ENCODE data around the gene TBL1XR1.
"Not testable (repeated sequence)": the region's sequence is repeated elsewhere in the genome, so short reads cannot be mapped to it uniquely, and the experiment has no call there.

TBL1XR1 gene

GRCh38 chr3:177181418-177181817 lies 15.9 kb downstream of the TBL1XR1 start:
- DNase-seq (ENCODE audit: low spot score) = no peak

- no peak for DNase-seq (ENCODE audit: low spot score)
Measured at GRCh38 chr3:177180506-177180905, 16.8 kb downstream of the TBL1XR1 start.

GRCh38 chr3:177179281-177180067 lies 17.8 kb downstream of the TBL1XR1 start:
- DNase-seq (ENCODE audit: low spot score) = no peak

- no peak for DNase-seq (ENCODE audit: low spot score)
Measured at GRCh38 chr3:177177749-177178221, 19.5 kb downstream of the TBL1XR1 start.

- DNase-seq (ENCODE audit: low spot score) = peak; percentile 44
Measured at GRCh38 chr3:177174607-177175170, 22.6 kb downstream of the TBL1XR1 start.

- DNase-seq (ENCODE audit: low spot score) = no peak
Measured at GRCh38 chr3:177169936-177170722, 27.2 kb downstream of the TBL1XR1 start.

- no peak for DNase-seq (ENCODE audit: low spot score)
Measured at GRCh38 chr3:177168431-177168830, 28.9 kb downstream of the TBL1XR1 start.

- no peak for DNase-seq (ENCODE audit: low spot score)
Measured at GRCh38 chr3:177162742-177163141, 34.5 kb downstream of the TBL1XR1 start.

GRCh38 chr3:177161603-177162002 lies 35.7 kb downstream of the TBL1XR1 start:
- DNase-seq (ENCODE audit: low spot score) = not testable (repeated sequence)

GRCh38 chr3:177158461-177158860 lies 38.8 kb downstream of the TBL1XR1 start:
- no peak for DNase-seq (ENCODE audit: low spot score)

GRCh38 chr3:177157492-177157891 lies 39.8 kb downstream of the TBL1XR1 start:
- DNase-seq (ENCODE audit: low spot score) = no peak

GRCh38 chr3:177154733-177155132 lies 42.5 kb downstream of the TBL1XR1 start:
- DNase-seq (ENCODE audit: low spot score) = no peak

- no peak for DNase-seq (ENCODE audit: low spot score)
Measured at GRCh38 chr3:177150970-177151627, 46.2 kb downstream of the TBL1XR1 start.

- DNase-seq (ENCODE audit: low spot score) = peak; percentile 70
Measured at GRCh38 chr3:177150218-177150916, 46.9 kb downstream of the TBL1XR1 start.

GRCh38 chr3:177149106-177149505 lies 48.2 kb downstream of the TBL1XR1 start:
- DNase-seq (ENCODE audit: low spot score) = no peak

- no peak for DNase-seq (ENCODE audit: low spot score)
Measured at GRCh38 chr3:177147790-177148189, 49.5 kb downstream of the TBL1XR1 start.

- DNase-seq (ENCODE audit: low spot score) = no peak
Measured at GRCh38 chr3:177146646-177147045, 50.6 kb downstream of the TBL1XR1 start.

- no peak for DNase-seq (ENCODE audit: low spot score)
Measured at GRCh38 chr3:177145954-177146353, 51.3 kb downstream of the TBL1XR1 start.

GRCh38 chr3:177145381-177145780 lies 51.9 kb downstream of the TBL1XR1 start:
- DNase-seq (ENCODE audit: low spot score) = no peak

GRCh38 chr3:177144922-177145321 lies 52.4 kb downstream of the TBL1XR1 start:
- DNase-seq (ENCODE audit: low spot score) = no peak

- DNase-seq (ENCODE audit: low spot score) = no peak
Measured at GRCh38 chr3:177141899-177142646, 55.2 kb downstream of the TBL1XR1 start.
